Heart left ventricle (tissue), 13 donors: ENCODE data around the gene TRERF1.

Experiments
- CTCF ChIP-seq, 12 donors: fragments of 200-600 bp; sonication (generic) in 4 of 12; IDR thresholded peaks; one replicate each; pipeline versions ENCODE4 v1.5.0 to v1.8.0; 2018 to 2022; ENCODE audit warnings: antibody characterized with exemption in 12 of 12, mild to moderate bottlenecking in 5 of 12
- POLR2A ChIP-seq, 2 donors: fragments of 450-650 bp; IDR thresholded peaks; one replicate each; pipeline ENCODE4 v1.6.1; 2017; ENCODE audit warnings: antibody characterized with exemption in 2 of 2, mild to moderate bottlenecking in 2 of 2, moderate library complexity in 2 of 2
- donor health status: ischemic (EF 13 %, LVEDD 7.1; RV severe dilation, severe dysfunction).
- donor health status: DM: no; HTN: yes; CAD: no.
- donor health status: DM: no; HTN: no; CAD: no.
- donor health status: ischemic (EF 25% LVEDD 6.9; RV normal size, moderate dysfunction).
- donor health status: ischemic (EF 25% LVEDD 5.7; RV mildly dilated, moderate dysfunction).
- donor health status: ischemic (EF 35%, LVEDD 5.7; RV mildly dilated, moderate dysfunction).
- donor health status: nonischemic (EF 11% LVEDD 7.7; RV severe dilation, severe dysfunction).
- donor health status: DM: yes; HTN: yes; CAD: no.
- donor health status: PGD.
- donor health status: ischemic (EF 29% LVEDD 5.4; RV normal size, mild dysfunction).
- donor health status: nonischemic (EF 23%, LVEDD 6.1; RV moderate dilation, normal function).

- TF ChIP-seq CTCF (IDR thresholded peaks at IDR 0.05) (no peak), POLR2A (IDR thresholded peaks at IDR 0.05) (no peak)
Observed at GRCh38 chr6:42434237-42434636, 17.5 kb downstream of the TRERF1 start.
